GM12891 (cell line): ENCODE measurements around the gene GOLPH3L.

Source experiments
- POLR2A ChIP-seq: IDR thresholded peaks from 2 replicates; pipeline ENCODE4 v1.6.1; 2011; ENCODE audit warnings: low read depth, low read length, control low read depth
- POLR2AphosphoS5 ChIP-seq: IDR thresholded peaks from 2 replicates; pipeline ENCODE4 v1.6.1; 2011; ENCODE audit warnings: low read depth, low read length, control low read depth

GRCh38 chr1:150692720-150693119, 4.2 kb downstream of the GOLPH3L start:
- TF ChIP-seq POLR2AphosphoS5: no peak
- no peak for TF ChIP-seq POLR2A
